Gastroesophageal sphincter (tissue), 4 donors: Measurements from ENCODE around the gene HES3. TPM values are rescaled to one million over a fixed set of nuclear protein-coding genes. Genes with fewer than 3 reads are reported as not detected.

Experiments
- ATAC-seq: fragments of 150-250 bp; one replicate; pipeline ENCODE4 v1.9.1; 2016; ENCODE audit warnings: mild to moderate bottlenecking, moderate library complexity
- H3K27ac ChIP-seq, 4 donors: fragments of 200-600 bp; sonication (generic) in 3 of 4; 1 replicate in 3 of 4; 2 replicates in 1 of 4; pipeline ENCODE4 v1.5.1; 2016 to 2019
- H3K27me3 ChIP-seq: fragments of 200-600 bp; sonication (generic); one replicate; pipeline ENCODE4 v1.5.1; 2019
- H3K36me3 ChIP-seq, 2 donors: fragments of 200-600 bp; sonication (generic); one replicate each; pipeline ENCODE4 v1.5.1; 2019; ENCODE audit warnings: control low read depth in 1 of 2
- H3K4me1 ChIP-seq, 3 donors: fragments of 200-600 bp; sonication (generic); 1 replicate in 2 of 3; 2 replicates in 1 of 3; pipeline ENCODE4 v1.5.1; 2016 to 2019; ENCODE audit warnings: control low read depth in 2 of 3
- H3K4me3 ChIP-seq, 2 donors: fragments of 200-600 bp; sonication (generic); one replicate each; pipeline ENCODE4 v1.5.1; 2019; ENCODE audit warnings: mild to moderate bottlenecking in 1 of 2, moderate library complexity in 1 of 2
- H3K9me3 ChIP-seq, 3 donors: fragments of 200-600 bp; sonication (generic); one replicate each; pipeline ENCODE4 v1.5.1; 2017 to 2019; ENCODE audit warnings: control low read depth in 2 of 3
- EP300 ChIP-seq: sonication (generic); formaldehyde crosslinking; IDR thresholded peaks from one replicate; pipeline ENCODE4 v1.6.1; 2017; ENCODE audit warnings: antibody characterized with exemption, mild to moderate bottlenecking
- POLR2A ChIP-seq, 2 donors: fragments of 450-650 bp; IDR thresholded peaks; one replicate each; pipeline ENCODE4 v1.6.1; 2017; ENCODE audit warnings: antibody characterized with exemption in 2 of 2, mild to moderate bottlenecking in 2 of 2, moderate library complexity in 1 of 2
- POLR2AphosphoS5 ChIP-seq: sonication (generic); formaldehyde crosslinking; IDR thresholded peaks from one replicate; pipeline ENCODE4 v1.6.1; 2017; ENCODE audit warnings: antibody characterized with exemption
- WGBS, 2 donors: methylation state at CpG; one replicate each; pipeline ENCODE4 v1.1.5; 2018; ENCODE audit warnings: low coverage in 1 of 2; 5-methylcytosine and 5-hydroxymethylcytosine counted together
- total RNA-seq, 4 donors: library from RNA; depleted of rRNA; stranded (reverse); fragments of >200 nt; gene quantifications; one replicate each; pipeline ENCODE4 v1.1.0, GENCODE V29; 2016
- TF ChIP-seq, protein P1 (sequence below), 4 experiments: fragments of 200-600 bp in 2 of 4; fragments of 450-650 bp in 2 of 4; sonication (generic) in 1 of 4; IDR thresholded peaks; one replicate each; pipeline ENCODE4 v1.5.1; 2017 to 2019; ENCODE audit warnings: antibody characterized with exemption in 4 of 4, mild to moderate bottlenecking in 2 of 4, moderate library complexity in 2 of 4

Gene HES3
- total RNA-seq, 4 donors from 2014 or later, result not detected

DNA sequence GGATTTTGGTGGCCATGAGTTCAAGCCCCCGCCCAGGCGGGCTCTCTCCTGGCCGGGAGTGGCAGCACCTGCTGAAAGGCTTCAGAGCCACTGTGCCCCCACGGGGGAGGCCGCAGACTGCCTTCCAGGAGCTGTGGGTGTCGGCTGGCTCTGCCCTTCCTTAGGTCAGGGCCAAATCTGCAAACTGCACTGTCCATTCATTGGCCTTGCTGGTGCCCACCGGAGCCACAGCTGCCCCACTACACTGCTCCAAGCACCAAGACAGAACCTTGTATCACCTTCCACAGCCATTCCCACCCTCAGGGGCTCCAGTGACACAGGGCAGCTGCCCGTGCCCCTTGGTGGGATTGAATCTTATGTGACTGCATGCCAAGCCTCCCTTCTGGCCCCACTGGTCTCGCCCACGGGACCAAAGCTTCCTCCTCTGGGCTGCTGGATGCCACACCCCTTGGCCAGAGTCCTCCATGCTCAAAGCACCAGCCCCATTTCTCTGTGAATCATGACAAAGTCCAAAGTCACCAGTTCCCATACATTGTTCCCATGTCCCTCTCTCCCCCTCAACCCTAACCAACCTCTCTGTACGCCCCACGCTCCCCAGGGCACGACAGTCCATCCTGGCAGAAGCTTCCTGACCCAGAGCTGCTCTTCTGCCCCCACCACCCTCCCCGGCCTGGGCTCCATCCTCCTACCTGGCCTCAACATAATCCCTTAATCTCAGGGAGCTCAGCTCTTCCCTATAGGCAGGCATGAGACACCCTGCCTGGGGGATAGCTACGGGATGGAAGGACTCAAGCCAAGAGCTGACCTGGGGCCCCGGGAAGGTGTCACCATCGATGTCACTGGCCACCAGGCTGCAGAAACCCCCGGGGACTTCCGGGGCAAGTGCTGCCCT lies 37.8 kb downstream of the HES3 start:
- H3K27me3 ChIP-seq, result no peaks in the 10 kb centered on the region
- ATAC-seq, result no peak
- peaks cover 0 to 3% (median 1%) of the 10 kb centered on the region in 3 donors for H3K4me1 ChIP-seq
- H3K36me3 ChIP-seq, result no peaks in the 10 kb centered on the region
- WGBS, 2 donors, result 81 to 90% methylated on average over 7 to 11 of the region's 19 CpGs
- no peak overlapping the region for H3K27ac ChIP-seq
- H3K4me3 ChIP-seq, result no peak overlapping the region
- TF ChIP-seq, protein P1, sequence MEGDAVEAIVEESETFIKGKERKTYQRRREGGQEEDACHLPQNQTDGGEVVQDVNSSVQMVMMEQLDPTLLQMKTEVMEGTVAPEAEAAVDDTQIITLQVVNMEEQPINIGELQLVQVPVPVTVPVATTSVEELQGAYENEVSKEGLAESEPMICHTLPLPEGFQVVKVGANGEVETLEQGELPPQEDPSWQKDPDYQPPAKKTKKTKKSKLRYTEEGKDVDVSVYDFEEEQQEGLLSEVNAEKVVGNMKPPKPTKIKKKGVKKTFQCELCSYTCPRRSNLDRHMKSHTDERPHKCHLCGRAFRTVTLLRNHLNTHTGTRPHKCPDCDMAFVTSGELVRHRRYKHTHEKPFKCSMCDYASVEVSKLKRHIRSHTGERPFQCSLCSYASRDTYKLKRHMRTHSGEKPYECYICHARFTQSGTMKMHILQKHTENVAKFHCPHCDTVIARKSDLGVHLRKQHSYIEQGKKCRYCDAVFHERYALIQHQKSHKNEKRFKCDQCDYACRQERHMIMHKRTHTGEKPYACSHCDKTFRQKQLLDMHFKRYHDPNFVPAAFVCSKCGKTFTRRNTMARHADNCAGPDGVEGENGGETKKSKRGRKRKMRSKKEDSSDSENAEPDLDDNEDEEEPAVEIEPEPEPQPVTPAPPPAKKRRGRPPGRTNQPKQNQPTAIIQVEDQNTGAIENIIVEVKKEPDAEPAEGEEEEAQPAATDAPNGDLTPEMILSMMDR (IDR thresholded peaks at IDR 0.05), result no peak
- TF ChIP-seq POLR2A (IDR thresholded peaks at IDR 0.05), result no peak
- TF ChIP-seq POLR2AphosphoS5, result no peak
- no peak for TF ChIP-seq EP300
- H3K9me3 ChIP-seq, result no peaks in the 10 kb centered on the region

DNA sequence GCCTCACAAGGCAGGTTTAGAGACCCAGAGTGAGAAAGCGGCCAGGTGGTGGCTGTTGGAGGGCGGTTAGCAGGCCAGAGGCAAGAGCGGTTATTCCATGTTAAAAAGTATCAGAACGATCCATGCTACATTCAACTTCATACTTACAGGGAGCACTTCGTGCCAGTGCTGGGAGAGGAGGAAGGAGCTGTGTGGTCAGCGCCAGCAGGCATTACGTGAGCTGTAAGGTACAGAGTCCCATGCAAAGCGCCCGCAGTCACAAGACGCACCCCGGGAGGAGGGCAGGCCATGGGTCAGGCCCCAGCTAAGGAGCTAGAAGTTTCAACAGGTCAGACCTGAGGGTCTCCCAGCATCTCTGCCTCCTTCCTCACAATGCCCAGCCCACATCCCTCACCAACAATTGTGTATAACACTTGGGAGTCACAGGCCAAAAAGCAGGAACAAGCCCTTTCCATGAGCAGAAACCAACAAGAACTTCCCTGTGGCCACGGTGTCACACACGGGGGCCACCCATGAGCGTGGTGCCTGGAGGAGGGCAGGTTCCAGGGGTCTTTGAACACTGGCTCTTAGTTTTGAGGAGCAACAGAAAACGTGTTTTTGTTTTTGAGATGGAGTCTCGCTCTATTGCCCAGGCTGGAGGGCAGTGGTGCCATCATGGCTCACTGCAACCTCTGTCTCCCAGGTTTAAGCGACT lies 38.7 kb downstream of the HES3 start:
- H3K27me3 ChIP-seq, result no peaks in the 10 kb centered on the region
- ATAC-seq, result no peak
- 95 to 100% methylated on average over 1 to 8 of the region's 17 CpGs for WGBS, 2 donors

DNA sequence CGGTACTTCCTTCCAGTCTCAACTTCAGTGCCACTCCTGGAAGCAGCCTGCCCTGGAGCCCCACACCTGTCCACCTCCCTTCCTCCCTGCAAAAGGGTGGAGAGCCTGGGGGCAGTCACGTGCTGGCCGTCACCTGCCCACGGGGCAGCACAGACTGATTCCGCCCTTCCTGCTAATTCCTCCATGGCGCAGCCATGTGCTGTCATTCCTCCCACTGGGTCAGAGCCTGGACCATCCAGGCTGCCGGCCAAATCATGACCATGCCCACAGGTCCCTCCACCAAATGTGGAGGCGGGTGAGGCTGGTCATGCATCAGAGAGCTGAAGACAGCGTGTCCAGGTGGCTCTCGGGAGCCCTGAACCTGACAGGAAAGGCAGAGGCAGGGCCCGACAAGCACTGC lies 41.4 kb downstream of the HES3 start:
- no peak for ATAC-seq
- TF ChIP-seq POLR2A (IDR thresholded peaks at IDR 0.05), result no peak
- TF ChIP-seq, protein P1 (IDR thresholded peaks at IDR 0.05), result no peak
- TF ChIP-seq POLR2AphosphoS5, result no peak
- TF ChIP-seq EP300, result no peak
- Histone ChIP-seq H3K27ac (no peak overlapping the region), H3K27me3 (no peaks in the 10 kb centered on the region), H3K36me3 (no peaks in the 10 kb centered on the region), H3K4me1 (peaks cover 0 to 18% (median 8%) of the 10 kb centered on the region in 3 donors), H3K9me3 (no peaks in the 10 kb centered on the region), H3K4me3 (no peak overlapping the region)
- WGBS, 2 donors, result no CpG with 5 or more reads among the region's 11 CpGs

More for the DNA sequence above, 38.7 kb downstream of the HES3 start:
- Histone ChIP-seq H3K36me3 (no peaks in the 10 kb centered on the region), H3K4me3 (no peak overlapping the region), H3K27ac (no peak overlapping the region), H3K4me1 (peaks cover 0 to 7% (median 0%) of the 10 kb centered on the region in 3 donors), H3K9me3 (no peaks in the 10 kb centered on the region)
- TF ChIP-seq POLR2A (IDR thresholded peaks at IDR 0.05) (no peak), POLR2AphosphoS5 (no peak), EP300 (no peak)
- TF ChIP-seq, protein P1 (IDR thresholded peaks at IDR 0.05), result no peak

DNA sequence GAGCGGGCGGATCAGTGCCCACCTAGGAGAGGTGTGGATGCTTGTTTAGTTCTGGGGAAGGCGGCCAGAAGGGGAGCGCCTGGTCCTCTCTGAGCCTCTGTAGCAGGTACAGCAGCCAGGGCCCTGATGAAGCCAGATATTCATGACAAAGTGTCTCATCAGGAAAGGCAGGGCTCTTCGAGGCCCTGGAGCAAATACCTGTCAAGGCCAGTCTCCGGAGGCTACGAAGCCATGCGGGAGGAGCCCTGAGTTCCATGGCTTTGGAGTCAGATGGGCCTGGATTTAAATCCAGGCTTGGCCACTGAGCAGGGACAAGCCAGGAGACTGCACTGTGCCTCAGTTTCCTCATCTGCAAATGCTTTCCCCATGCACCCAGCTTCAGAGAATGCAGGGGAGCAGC lies 42.3 kb downstream of the HES3 start:
- no peaks in the 10 kb centered on the region for H3K36me3 ChIP-seq
- no peak overlapping the region for H3K27ac ChIP-seq
- H3K27me3 ChIP-seq, result no peaks in the 10 kb centered on the region
- no peaks in the 10 kb centered on the region for H3K9me3 ChIP-seq
- TF ChIP-seq POLR2AphosphoS5, result no peak
- TF ChIP-seq, protein P1 (IDR thresholded peaks at IDR 0.05), result no peak
- no peak for TF ChIP-seq EP300
- TF ChIP-seq POLR2A (IDR thresholded peaks at IDR 0.05), result no peak
- no peak for ATAC-seq
- WGBS, 2 donors, result 100% methylated on average over 2 of the region's 8 CpGs; no CpG with 5 or more reads in 1 of the 2 donors
- H3K4me1 ChIP-seq, result peaks cover 0 to 18% (median 8%) of the 10 kb centered on the region in 3 donors
- H3K4me3 ChIP-seq, result no peak overlapping the region
